IMR-90 (cell line): ENCODE data around the gene C19orf73. TPM values are rescaled to one million over a fixed set of nuclear protein-coding genes. Genes with fewer than 3 reads are reported as not detected.

Source experiments
- ATAC-seq: fragments of 200-7000 bp; cut with Tn5 transposase; 2 replicates; pipeline ENCODE4 v1.9.1; 2020; ENCODE audit warnings: low read depth, mild to moderate bottlenecking, moderate library complexity
- BruUV-seq: library from RNA; stranded (reverse); fragments of 400-500 nt; replicated peaks from 2 replicates; lab custom pipeline; 2021; lab: Mats Ljungman, UMichigan
- CTCF ChIA-PET: fragments of 300-600 bp; formaldehyde crosslinking; extraction: SDS; loops from one replicate; lab custom pipeline; 2021; ENCODE audit warnings: antibody characterized with exemption; lab: Yijun Ruan, JAX
- POLR2A ChIA-PET: fragments of 300-600 bp; sonication (Branson Sonifier 250); formaldehyde crosslinking; loops from one replicate; lab custom pipeline; 2022; ENCODE audit warnings: antibody characterized with exemption; ENCODE audit not compliant: unreplicated experiment; lab: Charles Lee
- DNase-seq: peaks from one replicate; pipeline ENCODE4 v3.0.0; 2013
- H2AFZ ChIP-seq: replicated peaks from 2 replicates; pipeline ENCODE3; 2013; ENCODE audit warnings: low read length, mild to moderate bottlenecking; ENCODE audit not compliant: poor library complexity
- H2AK5ac ChIP-seq: 2 replicates; pipeline ENCODE4 v1.6.1; 2013; ENCODE audit warnings: low read depth, low read length, inconsistent platforms
- H2AK9ac ChIP-seq: replicated peaks from 2 replicates; pipeline ENCODE3; 2013; ENCODE audit warnings: mild to moderate bottlenecking, low read depth, low read length, moderate library complexity; ENCODE audit not compliant: poor library complexity
- H2BK120ac ChIP-seq: 2 replicates; pipeline ENCODE4 v1.6.1; 2013; ENCODE audit warnings: low read depth, low read length, inconsistent platforms
- H2BK15ac ChIP-seq: 3 replicates; pipeline ENCODE4 v1.6.1; 2013; ENCODE audit warnings: low read depth, low read length, inconsistent platforms
- H2BK20ac ChIP-seq: 2 replicates; pipeline ENCODE4 v1.6.1; 2013; ENCODE audit warnings: low read depth, mild to moderate bottlenecking, inconsistent platforms, low read length, moderate library complexity
- H2BK5ac ChIP-seq: 2 replicates; pipeline ENCODE4 v1.6.1; 2013; ENCODE audit warnings: mild to moderate bottlenecking, low read depth, low read length, inconsistent platforms; ENCODE audit not compliant: poor library complexity, severe bottlenecking
- H3K14ac ChIP-seq: replicated peaks from 2 replicates; pipeline ENCODE4 v1.6.1; 2013; ENCODE audit warnings: low read depth, low read length, inconsistent platforms
- H3K18ac ChIP-seq: 2 replicates; pipeline ENCODE4 v1.6.1; 2013; ENCODE audit warnings: low read depth, low read length, control low read depth
- H3K23ac ChIP-seq: 2 replicates; pipeline ENCODE4 v1.6.1; 2013; ENCODE audit warnings: low read depth, low read length, inconsistent platforms
- H3K27ac ChIP-seq: 2 replicates; pipeline ENCODE4 v1.5.1; 2013; ENCODE audit warnings: mild to moderate bottlenecking, control low read depth, low read length; ENCODE audit not compliant: insufficient read depth
- H3K27me3 ChIP-seq: 2 replicates; pipeline ENCODE4 v1.6.1; 2013; ENCODE audit warnings: low read length; ENCODE audit not compliant: control insufficient read depth, insufficient read depth
- H3K36me3 ChIP-seq: 2 replicates; pipeline ENCODE4 v1.6.1; 2013; ENCODE audit warnings: low read length, mixed read lengths; ENCODE audit not compliant: control insufficient read depth, insufficient read depth
- H3K4ac ChIP-seq: 2 replicates; pipeline ENCODE4 v1.6.1; 2013; ENCODE audit warnings: low read depth, low read length, inconsistent platforms
- H3K4me1 ChIP-seq: 2 replicates; pipeline ENCODE4 v1.6.1; 2013; ENCODE audit warnings: low read length, mixed read lengths; ENCODE audit not compliant: control insufficient read depth, insufficient read depth
- H3K4me2 ChIP-seq: 2 replicates; pipeline ENCODE4 v1.6.1; 2013; ENCODE audit warnings: low read depth, mild to moderate bottlenecking, control low read depth, low read length, moderate library complexity
- H3K4me3 ChIP-seq: 2 replicates; pipeline ENCODE4 v1.5.1; 2013; ENCODE audit warnings: low read depth, mild to moderate bottlenecking, control low read depth, low read length, moderate library complexity; ENCODE audit not compliant: insufficient read depth
- H3K56ac ChIP-seq: 2 replicates; pipeline ENCODE4 v1.6.1; 2013; ENCODE audit warnings: low read length, inconsistent platforms; ENCODE audit not compliant: insufficient read depth; ENCODE audit errors: extremely low read depth
- H3K79me1 ChIP-seq, 2 experiments: 2 replicates each; pipeline ENCODE4 v1.6.1; 2013; ENCODE audit warnings: low read length in 2 of 2, inconsistent platforms in 1 of 2, low read depth in 1 of 2
- H3K9ac ChIP-seq: 2 replicates; pipeline ENCODE4 v1.6.1; 2013; ENCODE audit warnings: low read depth, low read length, control low read depth
- H3K9me1 ChIP-seq: 2 replicates; pipeline ENCODE4 v1.6.1; 2013; ENCODE audit warnings: low read length, inconsistent platforms; ENCODE audit not compliant: insufficient read depth
- H3K9me3 ChIP-seq: 2 replicates; pipeline ENCODE4 v1.6.1; 2013; ENCODE audit warnings: low read length; ENCODE audit not compliant: control insufficient read depth, insufficient read depth
- H4K20me1 ChIP-seq: 2 replicates; pipeline ENCODE4 v1.6.1; 2013; ENCODE audit warnings: low read length, inconsistent platforms; ENCODE audit not compliant: insufficient read depth
- H4K5ac ChIP-seq: 2 replicates; pipeline ENCODE4 v1.6.1; 2013; ENCODE audit warnings: mild to moderate bottlenecking, low read depth, low read length, control low read depth
- H4K8ac ChIP-seq, 2 experiments: 2 replicates each; pipeline ENCODE4 v1.6.1; 2013; ENCODE audit warnings: low read depth in 2 of 2, low read length in 2 of 2, control low read depth in 1 of 2, inconsistent platforms in 1 of 2
- H4K91ac ChIP-seq: 2 replicates; pipeline ENCODE4 v1.6.1; 2013; ENCODE audit warnings: low read depth, low read length, inconsistent platforms; ENCODE audit not compliant: insufficient read depth
- BHLHE40 ChIP-seq: fragments of 150-350 bp; IDR thresholded peaks from 2 replicates; pipeline ENCODE4 v1.6.1; 2016; ENCODE audit warnings: mild to moderate bottlenecking, low read depth, low read length
- CTCF ChIP-seq: conservative IDR thresholded peaks from 2 replicates; pipeline ENCODE4 v1.5.1; 2012; ENCODE audit warnings: mild to moderate bottlenecking, low read depth, low read length, improper control_type of control experiment
- FOS ChIP-seq: fragments of 150-350 bp; IDR thresholded peaks from 2 replicates; pipeline ENCODE4 v1.6.1; 2016; ENCODE audit warnings: low read depth, low read length
- MAFK ChIP-seq: IDR thresholded peaks from 2 replicates; pipeline ENCODE4 v1.6.1; 2012; ENCODE audit warnings: low read depth, low read length, improper control_type of control experiment
- MXI1 ChIP-seq: IDR thresholded peaks from 2 replicates; pipeline ENCODE4 v1.6.1; 2012; ENCODE audit warnings: low read depth, mild to moderate bottlenecking, low read length, moderate library complexity, borderline replicate concordance
- RAD21 ChIP-seq: IDR thresholded peaks from 2 replicates; pipeline ENCODE4 v1.6.1; 2012; ENCODE audit warnings: low read length, improper control_type of control experiment
- RCOR1 ChIP-seq: IDR thresholded peaks from 2 replicates; pipeline ENCODE4 v1.6.1; 2012; ENCODE audit warnings: mild to moderate bottlenecking, low read length, improper control_type of control experiment; ENCODE audit not compliant: insufficient replicate concordance
- SMC3 ChIP-seq: fragments of 150-350 bp; IDR thresholded peaks from 2 replicates; pipeline ENCODE4 v1.6.1; 2016; ENCODE audit warnings: low read depth, mild to moderate bottlenecking, antibody characterized with exemption, low read length, moderate library complexity
- USF2 ChIP-seq: fragments of 150-350 bp; IDR thresholded peaks from 2 replicates; pipeline ENCODE4 v1.6.1; 2017; ENCODE audit warnings: mild to moderate bottlenecking, antibody characterized with exemption, low read length, low read depth
- WGBS, 2 experiments: methylation state at CpG; one replicate each; pipeline versions ENCODE4 v1.1.5 to v1.1.7; 2013; ENCODE audit warnings: missing lambda C conversion rate in 2 of 2; ENCODE audit not compliant: insufficient read length in 1 of 2; ENCODE audit errors: extremely low coverage in 2 of 2; 5-methylcytosine and 5-hydroxymethylcytosine counted together
- dilution Hi-C: fragments of 300-500 bp; cut with HindIII; formaldehyde crosslinking; loops from one replicate; pipeline ENCODE4 v1.14.3; 2018; ENCODE audit warnings: low sequenced_read_pairs; ENCODE audit not compliant: unreplicated experiment
- in situ Hi-C: fragments of 300-500 bp; cut with MboI; formaldehyde crosslinking; loops from 3 replicates; pipeline ENCODE4 v1.14.3; 2019; ENCODE audit warnings: low sequenced_read_pairs, inconsistent platforms, mixed read lengths
- intact Hi-C: fragments of 100-400 bp; cut with micrococcal nuclease; formaldehyde crosslinking; loops from 2 replicates; pipeline ENCODE4 v1.10.0; 2022
- polyA plus RNA-seq, 3 experiments: library from polyadenylated mRNA; depleted of rRNA; stranded (reverse); fragments of >200 nt; gene quantifications; 2 replicates each; pipeline ENCODE4 v1.2.3, GENCODE V29; 2012; ENCODE audit warnings: low replicate concordance in 1 of 3
- total RNA-seq: library from RNA; depleted of rRNA; stranded (reverse); fragments of >200 nt; gene quantifications from 2 replicates; pipeline ENCODE4 v1.2.3, GENCODE V29; 2012
- TF ChIP-seq, protein P1 (sequence below): fragments of 150-350 bp; IDR thresholded peaks from 2 replicates; pipeline ENCODE4 v1.6.1; 2016; ENCODE audit warnings: low read depth, mild to moderate bottlenecking, low read length, moderate library complexity, borderline replicate concordance

Gene C19orf73
- total and polyA plus RNA-seq, 2 of the 4 experiments (the other 2 are of a cell fraction): 1.2 TPM; not detected in 1

DNA sequence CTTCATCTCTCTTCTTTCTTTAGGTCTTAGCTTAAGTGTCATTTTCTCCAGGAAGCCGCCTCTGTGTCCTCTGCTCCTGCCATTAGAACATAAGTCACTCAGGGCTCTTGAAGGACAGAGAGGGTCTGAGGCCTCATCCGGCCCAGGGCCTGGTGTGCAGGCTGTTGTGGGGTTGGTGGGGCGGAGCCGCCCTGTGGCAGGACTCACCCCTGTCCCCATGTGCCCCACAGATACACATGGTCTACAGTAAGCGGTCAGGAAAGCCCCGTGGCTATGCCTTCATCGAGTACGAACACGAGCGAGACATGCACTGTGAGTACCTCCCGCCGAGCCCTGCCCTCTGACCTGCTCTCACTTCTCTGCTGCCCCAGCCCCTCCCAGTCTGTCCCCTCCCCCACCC lies 17.8 kb downstream of the C19orf73 start:
- Histone ChIP-seq H3K79me1 (peaks cover 28 to 58% of the 10 kb centered on the region in 2 experiments), H2BK15ac (no peak overlapping the region), H2BK20ac (no peak overlapping the region), H2AFZ (no peak overlapping the region), H3K18ac (no peak overlapping the region), H3K27ac (no peak overlapping the region), H4K91ac (no peak overlapping the region), H3K27me3 (no peaks in the 10 kb centered on the region), H3K23ac (no peak overlapping the region), H4K20me1 (peaks cover 61% of the 10 kb centered on the region), H2BK120ac (no peak overlapping the region), H3K4ac (no peak overlapping the region), H3K36me3 (peaks cover 74% of the 10 kb centered on the region), H3K9me1 (no peaks in the 10 kb centered on the region), H4K5ac (no peak overlapping the region), H2AK9ac (no peak overlapping the region), H3K9me3 (no peaks in the 10 kb centered on the region), H2AK5ac (no peak overlapping the region), H3K56ac (no peak overlapping the region), H2BK5ac (no peak overlapping the region), H3K14ac (no peak overlapping the region), H3K4me3 (no peak overlapping the region), H3K4me2 (no peak overlapping the region), H3K4me1 (no peaks in the 10 kb centered on the region), H4K8ac (no peak overlapping the region), H3K9ac (no peak overlapping the region)
- DNase-seq: no peak
- ChIA-PET CTCF (no interaction called here), POLR2A (no interaction called here)
- ATAC-seq: no peak
- WGBS, 2 experiments: 78% methylated on average over 6 of the region's 12 CpGs; no CpG with 5 or more reads in 1 of the 2 experiments
- TF ChIP-seq FOS: no peak
- no peak for TF ChIP-seq RAD21
- no peak for TF ChIP-seq SMC3
- TF ChIP-seq RCOR1: no peak
- TF ChIP-seq MAFK: no peak
- no peak for TF ChIP-seq USF2
- no peak for TF ChIP-seq BHLHE40
- TF ChIP-seq, protein P1, sequence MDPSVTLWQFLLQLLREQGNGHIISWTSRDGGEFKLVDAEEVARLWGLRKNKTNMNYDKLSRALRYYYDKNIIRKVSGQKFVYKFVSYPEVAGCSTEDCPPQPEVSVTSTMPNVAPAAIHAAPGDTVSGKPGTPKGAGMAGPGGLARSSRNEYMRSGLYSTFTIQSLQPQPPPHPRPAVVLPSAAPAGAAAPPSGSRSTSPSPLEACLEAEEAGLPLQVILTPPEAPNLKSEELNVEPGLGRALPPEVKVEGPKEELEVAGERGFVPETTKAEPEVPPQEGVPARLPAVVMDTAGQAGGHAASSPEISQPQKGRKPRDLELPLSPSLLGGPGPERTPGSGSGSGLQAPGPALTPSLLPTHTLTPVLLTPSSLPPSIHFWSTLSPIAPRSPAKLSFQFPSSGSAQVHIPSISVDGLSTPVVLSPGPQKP: no peak
- TF ChIP-seq MXI1: no peak
- TF ChIP-seq CTCF: no peak
- BruUV-seq: no TSS peak
- in situ Hi-C loops: no loop called here
- intact Hi-C loops: no loop called here
- dilution Hi-C loops: no loop called here
